SK-N-SH (cell line): ENCODE results near the gene SMARCA1.

ENCODE experiments used
- CTCF ChIP-seq: fragments of 200-600 bp; sonication (generic); IDR thresholded peaks from 2 replicates; pipeline ENCODE4 v1.6.1; 2017; ENCODE audit warnings: antibody characterized with exemption, mild to moderate bottlenecking, moderate library complexity
- EP300 ChIP-seq, 2 experiments: IDR thresholded peaks; 2 replicates each; pipeline versions ENCODE4 v1.4.0 to v1.6.1; 2012; ENCODE audit warnings: borderline replicate concordance in 1 of 2, low read depth in 1 of 2, low read length in 1 of 2
- EZH2phosphoT487 ChIP-seq: fragments of 200-600 bp; sonication (generic); IDR thresholded peaks from 2 replicates; pipeline ENCODE4 v1.6.1; 2017; ENCODE audit warnings: low read depth, mixed run types, mild to moderate bottlenecking, antibody characterized with exemption, moderate library complexity, borderline replicate concordance
- JUND ChIP-seq: IDR thresholded peaks from 2 replicates; pipeline ENCODE4 v1.4.0; 2012
- POLR2AphosphoS5 ChIP-seq: IDR thresholded peaks from 2 replicates; pipeline ENCODE4 v1.6.1; 2012; ENCODE audit warnings: low read depth, low read length
- RXRA ChIP-seq: IDR thresholded peaks from 2 replicates; pipeline ENCODE4 v1.4.0; 2012; ENCODE audit warnings: low read depth, mild to moderate bottlenecking, borderline replicate concordance
- TAF1 ChIP-seq: IDR thresholded peaks from 2 replicates; pipeline ENCODE4 v1.6.1; 2012; ENCODE audit warnings: low read depth, mild to moderate bottlenecking, low read length, moderate library complexity, borderline replicate concordance
- TCF12 ChIP-seq: IDR thresholded peaks from 2 replicates; pipeline ENCODE4 v1.4.0; 2012
- TF ChIP-seq, protein P1 (sequence below): IDR thresholded peaks from 2 replicates; pipeline ENCODE4; 2012
- TF ChIP-seq, protein P2 (sequence below): IDR thresholded peaks from 2 replicates; pipeline ENCODE4 v1.4.0; 2012; ENCODE audit warnings: low read depth, borderline replicate concordance

GRCh38 chrX:129497146-129497843, 26.0 kb downstream of the SMARCA1 start:
- TF ChIP-seq RXRA (no peak), POLR2AphosphoS5 (no peak), TCF12 (no peak), TAF1 (no peak), EP300 (IDR thresholded peaks at IDR 0.05; ENCODE audit: borderline replicate concordance in 1 of 2, low read depth in 1 of 2, low read length in 1 of 2) (no peak), CTCF (no peak), EZH2phosphoT487 (no peak), JUND (no peak)
- TF ChIP-seq, protein P1, sequence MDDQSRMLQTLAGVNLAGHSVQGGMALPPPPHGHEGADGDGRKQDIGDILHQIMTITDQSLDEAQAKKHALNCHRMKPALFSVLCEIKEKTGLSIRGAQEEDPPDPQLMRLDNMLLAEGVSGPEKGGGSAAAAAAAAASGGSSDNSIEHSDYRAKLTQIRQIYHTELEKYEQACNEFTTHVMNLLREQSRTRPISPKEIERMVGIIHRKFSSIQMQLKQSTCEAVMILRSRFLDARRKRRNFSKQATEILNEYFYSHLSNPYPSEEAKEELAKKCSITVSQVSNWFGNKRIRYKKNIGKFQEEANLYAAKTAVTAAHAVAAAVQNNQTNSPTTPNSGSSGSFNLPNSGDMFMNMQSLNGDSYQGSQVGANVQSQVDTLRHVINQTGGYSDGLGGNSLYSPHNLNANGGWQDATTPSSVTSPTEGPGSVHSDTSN, result no peak
- TF ChIP-seq, protein P2, sequence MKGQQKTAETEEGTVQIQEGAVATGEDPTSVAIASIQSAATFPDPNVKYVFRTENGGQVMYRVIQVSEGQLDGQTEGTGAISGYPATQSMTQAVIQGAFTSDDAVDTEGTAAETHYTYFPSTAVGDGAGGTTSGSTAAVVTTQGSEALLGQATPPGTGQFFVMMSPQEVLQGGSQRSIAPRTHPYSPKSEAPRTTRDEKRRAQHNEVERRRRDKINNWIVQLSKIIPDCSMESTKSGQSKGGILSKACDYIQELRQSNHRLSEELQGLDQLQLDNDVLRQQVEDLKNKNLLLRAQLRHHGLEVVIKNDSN, result no peak
